ENCODE data around the gene CYTH3. TPM values are rescaled to one million over a fixed set of nuclear protein-coding genes. Genes with fewer than 3 reads are reported as not detected.

Gene CYTH3
- total and polyA plus RNA-seq, 2 donors (not counting 3 experiments of a cell fraction or from before 2014, with no cell fraction given), result 8.6 to 11.2 TPM

DNA sequence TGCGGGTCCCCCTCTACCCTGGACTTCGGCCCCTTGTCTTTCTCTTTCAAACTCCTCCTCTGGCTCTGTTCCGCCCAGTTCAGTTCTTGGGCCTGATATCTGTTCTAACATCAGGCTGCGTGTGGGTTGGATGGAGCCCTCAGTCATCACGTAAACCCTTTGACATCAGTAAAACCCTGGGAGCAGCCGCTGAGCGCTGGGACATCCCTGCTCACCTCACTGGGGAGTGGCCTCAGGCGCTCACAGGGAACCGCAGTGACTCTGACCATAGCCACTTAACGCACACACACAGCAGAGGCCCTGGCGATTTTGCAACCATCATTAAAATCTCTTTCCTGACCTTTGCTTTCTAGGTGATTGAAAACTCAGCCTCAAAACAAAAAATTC is 113.3 kb downstream of the CYTH3 start:
- peaks cover 8 to 13% of the 10 kb centered on the region in 2 experiments for H3K36me3 ChIP-seq (ENCODE audit: control insufficient read depth in 2 of 2, extremely low read depth in 1 of 2, insufficient read depth in 2 of 2, low read length in 2 of 2)
- FAIRE-seq, result no peak

More for the DNA sequence above, 113.3 kb downstream of the CYTH3 start:
- ChIA-PET POLR2A (no interaction called here), CTCF (interaction anchor here (1.5 to 5.3 kb wide), 5 partner anchors 102 to 303 kb away, joined by 4 to 240 read pairs (median 10); no protein-coding TSS in a partner anchor)
- Histone ChIP-seq H3K9ac (replicated peaks; ENCODE audit: extremely low read depth, insufficient read depth, low read length) (no peak overlapping the region), H3K27ac (ENCODE audit: insufficient read depth, low read depth, low read length) (no peak overlapping the region), H3K9me1 (replicated peaks; ENCODE audit: control insufficient read depth, extremely low read depth, insufficient read depth, low read length) (no peaks in the 10 kb centered on the region), H3K9me3 (replicated peaks; ENCODE audit: control insufficient read depth, insufficient read depth, low read length) (no peaks in the 10 kb centered on the region), H3K4me2 (ENCODE audit: insufficient read depth, low read length) (no peak overlapping the region), H3K4me1 (ENCODE audit: control insufficient read depth, extremely low read depth, insufficient read depth, low read length) (no peaks in the 10 kb centered on the region), H2AFZ (ENCODE audit: low read depth, low read length) (no peak overlapping the region), H3K27me3 (ENCODE audit: control insufficient read depth in 2 of 2, insufficient read depth in 2 of 2, low read length in 2 of 2) (no peaks in the 10 kb centered on the region), H4K20me1 (replicated peaks; ENCODE audit: control insufficient read depth, extremely low read depth, insufficient read depth, low read length) (no peaks in the 10 kb centered on the region), H3K79me2 (ENCODE audit: control insufficient read depth, insufficient read depth, low read length) (no peaks in the 10 kb centered on the region), H3K4me3 (replicated peaks in 1 of 3; ENCODE audit: insufficient read depth in 1 of 3, low read depth in 1 of 3, low read length in 3 of 3) (no peak overlapping the region)
- no TSS peak for BruUV-seq (replicated peaks)
- dilution Hi-C loops (cut with MboI; ENCODE audit: extremely low pct_ligation_motif_present, low sequenced_read_pairs) (no loop called here), intact Hi-C loops (cut with micrococcal nuclease) (no loop called here)
- TF ChIP-seq, protein P1, sequence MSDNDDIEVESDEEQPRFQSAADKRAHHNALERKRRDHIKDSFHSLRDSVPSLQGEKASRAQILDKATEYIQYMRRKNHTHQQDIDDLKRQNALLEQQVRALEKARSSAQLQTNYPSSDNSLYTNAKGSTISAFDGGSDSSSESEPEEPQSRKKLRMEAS (IDR thresholded peaks at IDR 0.05; ENCODE audit: insufficient read depth, insufficient read length), result no peak
- TF ChIP-seq MYC (IDR thresholded peaks at IDR 0.05; ENCODE audit: low read depth, low read length) (no peak), EZH2 (IDR thresholded peaks at IDR 0.05; ENCODE audit: borderline replicate concordance, low read depth, low read length, severe bottlenecking) (no peak), POLR2AphosphoS5 (IDR thresholded peaks at IDR 0.05; ENCODE audit: insufficient read depth, low read depth, low read length) (no peak), JUN (IDR thresholded peaks at IDR 0.05; ENCODE audit: borderline replicate concordance, insufficient read depth, insufficient read length, low read depth) (no peak), POLR2A (IDR thresholded peaks at IDR 0.05; ENCODE audit: low read depth, low read length) (no peak), GATA2 (IDR thresholded peaks at IDR 0.05; ENCODE audit: insufficient read depth, insufficient read length, low read depth, low read length) (no peak), FOS (IDR thresholded peaks at IDR 0.05; ENCODE audit: borderline replicate concordance, insufficient read depth, low read length) (no peak)
- TF ChIP-seq, protein P2, sequence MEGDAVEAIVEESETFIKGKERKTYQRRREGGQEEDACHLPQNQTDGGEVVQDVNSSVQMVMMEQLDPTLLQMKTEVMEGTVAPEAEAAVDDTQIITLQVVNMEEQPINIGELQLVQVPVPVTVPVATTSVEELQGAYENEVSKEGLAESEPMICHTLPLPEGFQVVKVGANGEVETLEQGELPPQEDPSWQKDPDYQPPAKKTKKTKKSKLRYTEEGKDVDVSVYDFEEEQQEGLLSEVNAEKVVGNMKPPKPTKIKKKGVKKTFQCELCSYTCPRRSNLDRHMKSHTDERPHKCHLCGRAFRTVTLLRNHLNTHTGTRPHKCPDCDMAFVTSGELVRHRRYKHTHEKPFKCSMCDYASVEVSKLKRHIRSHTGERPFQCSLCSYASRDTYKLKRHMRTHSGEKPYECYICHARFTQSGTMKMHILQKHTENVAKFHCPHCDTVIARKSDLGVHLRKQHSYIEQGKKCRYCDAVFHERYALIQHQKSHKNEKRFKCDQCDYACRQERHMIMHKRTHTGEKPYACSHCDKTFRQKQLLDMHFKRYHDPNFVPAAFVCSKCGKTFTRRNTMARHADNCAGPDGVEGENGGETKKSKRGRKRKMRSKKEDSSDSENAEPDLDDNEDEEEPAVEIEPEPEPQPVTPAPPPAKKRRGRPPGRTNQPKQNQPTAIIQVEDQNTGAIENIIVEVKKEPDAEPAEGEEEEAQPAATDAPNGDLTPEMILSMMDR (IDR thresholded peaks at IDR 0.05; ENCODE audit: extremely low read depth in 1 of 2, insufficient read depth in 1 of 2, low read depth in 1 of 2, low read length in 2 of 2), result no peak
- no peak for DNase-seq (ENCODE audit: low read depth, low spot score)

All from endothelial cell of umbilical vein (primary cell).